ENCODE results near the gene FOXI3.

- TF ChIP-seq CTCF (conservative IDR thresholded peaks at IDR 0.05; ENCODE audit: low read length) (no peak), EZH2phosphoT487 (IDR thresholded peaks at IDR 0.05; ENCODE audit: borderline replicate concordance, low read depth, low read length) (no peak)
Measured at GRCh38 chr2:88481691-88482336, 29.3 kb upstream of the FOXI3 start.
